Heart left ventricle (tissue), 13 donors: ENCODE results near the gene CDK10.

Experiments used
- POLR2A ChIP-seq, 2 donors: fragments of 450-650 bp; IDR thresholded peaks; one replicate each; pipeline ENCODE4 v1.6.1; 2017; ENCODE audit warnings: antibody characterized with exemption in 2 of 2, mild to moderate bottlenecking in 2 of 2, moderate library complexity in 2 of 2
- TF ChIP-seq, protein P1 (sequence below), 12 donors: fragments of 200-600 bp; sonication (generic) in 4 of 12; IDR thresholded peaks; one replicate each; pipeline versions ENCODE4 v1.5.0 to v1.8.0; 2018 to 2022; ENCODE audit warnings: antibody characterized with exemption in 12 of 12, mild to moderate bottlenecking in 5 of 12
- donor health status: ischemic (EF 13 %, LVEDD 7.1; RV severe dilation, severe dysfunction).
- donor health status: DM: no; HTN: yes; CAD: no.
- donor health status: DM: no; HTN: no; CAD: no.
- donor health status: ischemic (EF 25% LVEDD 6.9; RV normal size, moderate dysfunction).
- donor health status: ischemic (EF 25% LVEDD 5.7; RV mildly dilated, moderate dysfunction).
- donor health status: ischemic (EF 35%, LVEDD 5.7; RV mildly dilated, moderate dysfunction).
- donor health status: nonischemic (EF 11% LVEDD 7.7; RV severe dilation, severe dysfunction).
- donor health status: DM: yes; HTN: yes; CAD: no.
- donor health status: PGD.
- donor health status: ischemic (EF 29% LVEDD 5.4; RV normal size, mild dysfunction).
- donor health status: nonischemic (EF 23%, LVEDD 6.1; RV moderate dilation, normal function).

DNA sequence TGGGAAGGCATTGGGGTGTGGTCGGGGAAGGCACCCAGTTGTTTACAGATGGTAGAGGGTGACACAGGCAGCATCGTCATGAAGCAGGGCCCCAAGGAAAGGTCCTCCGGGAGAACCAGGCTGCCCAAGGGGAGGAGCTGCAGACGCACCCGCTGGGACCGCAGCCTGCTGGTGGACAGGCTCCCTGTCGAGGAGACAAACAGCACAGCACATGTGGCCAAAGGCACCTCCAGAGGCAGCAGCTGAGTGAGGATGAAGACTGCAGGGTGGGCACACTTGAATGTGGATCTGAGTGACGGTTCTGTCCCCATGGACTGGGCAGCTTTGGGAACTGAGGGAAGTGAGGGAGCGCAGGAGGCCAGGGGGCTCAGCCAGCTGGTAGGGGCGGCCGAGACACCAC lies 41.4 kb upstream of the CDK10 start:
- TF ChIP-seq, protein P1, sequence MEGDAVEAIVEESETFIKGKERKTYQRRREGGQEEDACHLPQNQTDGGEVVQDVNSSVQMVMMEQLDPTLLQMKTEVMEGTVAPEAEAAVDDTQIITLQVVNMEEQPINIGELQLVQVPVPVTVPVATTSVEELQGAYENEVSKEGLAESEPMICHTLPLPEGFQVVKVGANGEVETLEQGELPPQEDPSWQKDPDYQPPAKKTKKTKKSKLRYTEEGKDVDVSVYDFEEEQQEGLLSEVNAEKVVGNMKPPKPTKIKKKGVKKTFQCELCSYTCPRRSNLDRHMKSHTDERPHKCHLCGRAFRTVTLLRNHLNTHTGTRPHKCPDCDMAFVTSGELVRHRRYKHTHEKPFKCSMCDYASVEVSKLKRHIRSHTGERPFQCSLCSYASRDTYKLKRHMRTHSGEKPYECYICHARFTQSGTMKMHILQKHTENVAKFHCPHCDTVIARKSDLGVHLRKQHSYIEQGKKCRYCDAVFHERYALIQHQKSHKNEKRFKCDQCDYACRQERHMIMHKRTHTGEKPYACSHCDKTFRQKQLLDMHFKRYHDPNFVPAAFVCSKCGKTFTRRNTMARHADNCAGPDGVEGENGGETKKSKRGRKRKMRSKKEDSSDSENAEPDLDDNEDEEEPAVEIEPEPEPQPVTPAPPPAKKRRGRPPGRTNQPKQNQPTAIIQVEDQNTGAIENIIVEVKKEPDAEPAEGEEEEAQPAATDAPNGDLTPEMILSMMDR (IDR thresholded peaks at IDR 0.05) = no peak
- TF ChIP-seq POLR2A (IDR thresholded peaks at IDR 0.05) = no peak
